Right forelimb (tissue), 1 donor: ENCODE results near the gene TAF4.
"Not testable (repeated sequence)": the region's sequence is repeated elsewhere in the genome, so short reads cannot be mapped to it uniquely, and the experiment has no call there.

Experiments
- DNase-seq: peaks from one replicate; pipeline ENCODE4 v3.0.0-alpha.2; 2018

Gene TAF4

DNA sequence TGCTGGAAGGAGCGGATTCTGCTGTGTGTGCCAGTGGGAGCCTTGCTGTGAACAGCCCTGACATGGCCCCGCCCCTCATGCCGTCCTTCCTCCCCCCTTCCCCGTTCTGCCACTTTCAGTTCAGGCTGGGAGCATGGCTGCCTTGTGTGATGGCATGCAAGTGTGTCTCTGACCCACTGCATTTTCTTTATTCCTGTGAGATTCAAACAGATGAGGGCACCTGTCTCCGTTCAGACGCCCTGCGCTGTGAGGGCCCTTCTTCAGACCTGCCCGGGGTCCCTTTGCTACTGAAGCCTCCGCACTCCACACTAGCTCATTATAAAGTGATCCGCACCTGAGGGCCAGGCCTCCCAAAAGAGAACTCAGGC lies 88.3 kb downstream of the TAF4 start:
- DNase-seq: no peak

DNA sequence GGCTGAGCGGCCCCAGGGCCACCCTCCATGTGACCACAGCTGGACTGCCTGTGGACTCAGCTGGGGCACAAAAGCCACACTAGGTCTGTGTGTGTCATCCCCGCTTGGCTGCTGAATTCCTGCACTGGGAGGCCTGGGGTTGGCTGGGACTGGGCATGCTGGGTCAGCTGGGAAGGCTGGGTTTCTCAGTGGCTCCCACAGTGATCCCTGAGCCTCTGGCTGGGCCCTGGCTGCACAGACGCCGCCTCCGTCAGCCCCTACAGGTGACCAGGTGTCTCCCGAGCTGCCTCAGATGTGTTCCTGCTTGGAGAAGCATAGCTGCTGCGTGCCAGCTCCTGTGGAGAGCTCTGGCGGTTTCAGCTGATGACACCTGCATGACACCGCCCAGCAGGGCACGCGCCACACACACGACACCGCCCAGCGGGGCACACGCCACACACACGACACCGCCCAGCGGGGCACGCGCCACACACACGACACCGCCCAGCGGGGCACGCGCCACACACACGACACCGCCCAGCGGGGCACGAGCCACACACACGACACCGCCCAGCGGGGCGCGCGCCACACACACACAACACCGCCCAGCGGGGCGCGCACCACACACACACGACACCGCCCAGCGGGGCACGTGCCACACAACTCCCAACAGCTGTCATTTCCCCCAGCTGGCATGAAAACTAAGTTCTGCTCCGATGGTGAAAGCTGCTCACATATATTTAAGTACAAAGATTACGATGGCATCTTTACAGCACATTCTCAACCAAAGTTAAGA lies 88.8 kb downstream of the TAF4 start:
- DNase-seq: no peak

DNA sequence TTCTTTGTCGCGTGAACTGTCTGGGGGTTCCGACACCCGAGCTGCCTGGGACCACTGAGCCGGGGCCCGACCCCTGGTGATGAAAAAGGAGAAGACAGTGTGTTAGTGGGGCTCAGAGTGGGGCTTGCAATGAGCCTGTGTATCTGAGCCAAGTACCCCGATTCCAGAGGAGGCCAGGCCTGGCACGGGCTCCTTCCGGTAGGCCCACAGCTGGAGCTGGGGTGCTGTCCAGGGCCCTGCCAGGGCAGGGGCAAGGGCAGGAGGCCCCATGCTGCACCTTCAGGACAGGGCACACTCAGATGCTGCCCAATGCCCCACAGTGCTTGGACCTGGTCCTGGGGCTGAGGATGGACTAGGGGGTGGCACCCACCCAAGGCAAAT lies 89.4 kb downstream of the TAF4 start:
- no peak for DNase-seq

DNA sequence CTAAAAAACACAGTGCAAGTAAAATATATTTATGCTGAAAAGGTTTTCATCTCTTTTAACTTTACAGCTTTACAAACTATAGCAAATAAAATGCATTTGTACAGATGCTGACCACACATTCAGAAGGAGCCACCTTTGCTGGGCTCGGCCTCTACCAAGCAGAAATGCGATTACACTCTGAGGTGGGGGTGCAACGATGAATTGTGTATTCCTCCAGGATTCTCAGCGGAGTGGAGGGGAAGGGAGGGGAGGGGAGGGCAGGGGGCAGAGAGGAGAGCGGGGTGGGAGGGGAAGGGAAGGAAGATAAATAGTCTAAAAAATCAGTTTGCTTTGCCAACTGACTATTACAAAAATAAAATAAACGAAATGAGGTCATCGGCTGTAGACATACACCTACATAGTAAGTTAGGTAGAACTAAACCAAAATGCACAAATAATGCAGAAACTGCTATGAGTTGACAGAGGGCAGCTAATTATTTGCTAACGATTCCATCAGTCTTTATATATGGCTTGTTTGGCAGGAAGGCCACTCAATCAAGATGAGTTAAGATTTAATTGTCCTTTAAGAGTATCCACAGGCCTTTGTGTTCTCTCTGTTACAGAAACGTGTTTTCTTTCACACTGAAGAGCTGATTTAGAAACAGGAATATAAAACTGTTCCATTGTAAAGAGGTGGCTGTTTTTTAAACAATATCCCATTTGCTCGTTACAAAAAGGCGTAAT lies 90.1 kb downstream of the TAF4 start:
- no peak for DNase-seq

DNA sequence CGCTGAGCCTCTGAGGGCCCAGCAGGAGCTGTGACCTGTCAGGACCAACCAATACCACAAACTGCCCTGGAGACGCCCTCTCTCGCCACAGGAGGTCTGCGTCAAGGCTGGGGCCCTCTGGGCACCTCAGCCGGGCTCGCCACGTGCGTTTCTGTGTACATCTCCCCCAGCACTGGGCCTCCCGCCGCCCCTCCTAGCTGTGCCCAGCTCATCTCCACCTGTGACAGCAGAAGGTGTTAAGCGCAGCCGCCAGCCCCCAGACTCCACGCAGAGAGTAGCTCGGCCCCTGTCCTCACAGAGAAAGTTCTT lies 91.4 kb downstream of the TAF4 start:
- no peak for DNase-seq

DNA sequence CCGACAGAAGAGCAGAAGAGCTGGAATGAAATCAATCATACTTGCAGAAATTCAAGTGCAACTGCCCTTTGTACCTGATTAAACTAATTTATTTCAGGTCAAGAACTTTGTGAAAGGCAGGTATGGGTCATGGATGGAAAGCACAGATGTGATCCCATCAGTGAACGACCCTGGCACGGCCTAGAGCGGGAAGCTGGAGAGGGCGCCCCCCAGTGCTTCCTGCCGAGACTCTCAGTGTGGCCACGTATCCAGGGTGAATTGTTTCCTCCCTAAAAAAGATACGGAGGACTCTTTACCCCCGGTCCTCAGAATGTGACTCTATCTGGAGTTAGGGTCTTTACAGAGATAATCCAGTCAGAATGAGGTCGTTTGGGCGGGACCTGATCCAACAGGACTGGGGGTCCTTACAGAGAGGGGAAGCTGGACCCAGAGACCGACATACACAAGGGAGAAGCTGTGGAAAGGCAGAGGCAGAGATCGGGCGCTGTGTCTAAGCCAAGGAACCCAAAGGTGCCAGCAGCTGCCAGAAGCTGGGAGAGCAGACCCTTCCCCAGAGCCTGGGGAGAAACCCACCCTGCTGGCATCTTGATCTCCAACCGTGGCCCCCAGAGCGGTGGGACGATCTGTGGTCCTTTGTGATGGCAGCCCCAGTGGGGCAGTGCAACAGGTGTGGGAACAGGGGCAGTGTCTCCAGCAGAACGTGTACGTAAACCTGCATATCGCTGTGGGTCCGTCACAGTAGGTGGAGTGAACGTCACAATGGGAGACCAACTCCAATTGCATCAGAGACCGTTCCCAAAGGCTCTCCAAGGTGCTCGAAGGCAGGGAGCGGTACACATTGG lies 91.9 kb downstream of the TAF4 start:
- DNase-seq: no peak

DNA sequence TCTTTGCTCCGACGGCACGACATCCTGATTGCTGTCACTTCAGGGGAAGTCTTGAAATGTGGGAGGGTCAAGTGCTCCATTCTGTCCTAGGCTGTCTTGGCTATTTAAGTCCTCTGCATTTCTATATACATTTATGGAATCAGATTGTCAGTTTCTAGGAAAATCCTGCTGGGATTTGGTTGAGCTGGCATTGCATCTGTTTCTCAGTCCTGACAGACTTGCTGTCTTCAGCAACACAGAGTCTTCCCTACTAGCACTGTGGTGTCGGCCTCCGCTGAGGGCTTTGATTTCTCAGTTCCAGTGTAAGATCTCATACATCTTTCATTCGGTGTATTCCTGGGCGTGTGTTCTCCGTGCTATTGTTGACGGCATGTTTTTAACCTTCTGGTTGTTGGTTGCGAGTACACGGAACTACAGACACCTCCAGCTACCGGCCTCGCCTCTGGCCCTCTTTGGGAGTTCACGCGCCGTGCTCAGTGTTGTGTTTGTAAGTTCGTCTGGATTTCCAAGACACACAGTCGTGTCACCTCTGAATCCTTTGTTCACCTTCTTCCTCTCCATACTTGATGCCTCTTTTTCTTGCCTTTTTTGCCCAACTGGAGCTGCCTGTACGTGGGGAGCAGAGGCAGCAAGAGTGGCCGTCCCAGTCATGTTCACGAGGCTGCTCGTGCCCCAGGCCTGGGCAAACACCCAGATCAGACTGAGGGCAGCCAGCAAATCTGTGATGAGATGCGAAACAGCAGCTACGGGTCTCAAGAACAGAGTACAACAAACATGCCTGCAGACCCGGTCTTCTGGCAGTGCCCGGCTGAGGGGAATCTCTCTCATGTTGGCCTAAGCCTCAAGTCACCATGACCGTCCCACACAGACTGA lies 92.8 kb downstream of the TAF4 start:
- no peak for DNase-seq

DNA sequence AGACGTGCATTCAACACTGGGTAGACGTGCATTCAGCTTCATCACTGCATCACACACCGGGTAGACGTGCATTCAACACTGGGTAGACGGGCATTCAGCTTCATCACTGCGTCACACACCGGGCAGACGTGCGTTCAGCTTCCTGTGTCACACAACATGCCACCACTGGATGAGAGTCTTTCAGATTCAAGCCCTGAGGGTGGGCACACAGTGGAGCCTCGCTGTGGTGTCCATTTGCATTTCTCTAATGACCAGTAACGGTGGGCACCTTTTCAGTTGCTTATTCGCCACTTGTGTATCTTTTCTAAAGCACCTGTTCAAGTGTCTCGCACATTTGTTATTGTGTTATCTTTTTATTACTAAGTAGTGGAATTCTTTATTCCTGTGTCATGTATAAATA lies 94.1 kb downstream of the TAF4 start:
- DNase-seq: not testable (repeated sequence)

DNA sequence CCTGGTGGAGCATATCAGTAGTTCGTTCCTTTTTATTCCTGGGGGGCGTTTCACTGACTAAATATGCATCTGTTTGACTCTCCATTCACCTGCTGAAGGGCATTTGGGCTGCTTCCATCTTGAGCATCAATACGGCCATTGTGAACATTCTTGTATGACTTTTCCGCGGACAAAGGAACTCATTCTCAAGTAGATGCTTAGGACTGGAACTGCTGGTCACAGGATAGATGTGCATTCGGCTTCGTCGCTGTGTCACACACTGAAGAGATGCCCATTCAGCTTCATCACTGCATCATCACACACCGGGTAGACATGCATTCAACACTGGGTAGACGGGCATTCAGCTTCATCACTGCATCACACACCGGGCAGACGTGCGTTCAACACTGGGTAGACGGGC lies 95.3 kb downstream of the TAF4 start:
- DNase-seq: no peak

DNA sequence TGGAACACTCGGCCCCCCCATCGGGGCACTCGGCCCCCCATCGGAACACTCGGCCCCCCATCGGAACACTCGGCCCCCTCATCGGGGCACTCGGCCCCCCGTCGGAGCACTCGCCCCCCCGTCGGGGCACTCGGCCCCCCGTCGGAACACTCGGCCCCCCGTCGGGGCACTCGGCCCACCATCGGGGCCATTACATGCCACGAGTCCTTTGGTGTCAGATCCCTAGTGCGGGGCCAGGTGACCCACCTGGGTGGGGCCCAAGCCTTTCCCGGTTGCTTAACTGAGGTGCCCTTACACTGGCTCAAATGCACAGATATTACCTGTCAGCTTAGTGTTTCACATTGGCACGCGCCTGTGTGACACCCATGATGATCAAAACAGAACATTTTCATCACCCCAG lies 95.9 kb downstream of the TAF4 start:
- DNase-seq: no peak

DNA sequence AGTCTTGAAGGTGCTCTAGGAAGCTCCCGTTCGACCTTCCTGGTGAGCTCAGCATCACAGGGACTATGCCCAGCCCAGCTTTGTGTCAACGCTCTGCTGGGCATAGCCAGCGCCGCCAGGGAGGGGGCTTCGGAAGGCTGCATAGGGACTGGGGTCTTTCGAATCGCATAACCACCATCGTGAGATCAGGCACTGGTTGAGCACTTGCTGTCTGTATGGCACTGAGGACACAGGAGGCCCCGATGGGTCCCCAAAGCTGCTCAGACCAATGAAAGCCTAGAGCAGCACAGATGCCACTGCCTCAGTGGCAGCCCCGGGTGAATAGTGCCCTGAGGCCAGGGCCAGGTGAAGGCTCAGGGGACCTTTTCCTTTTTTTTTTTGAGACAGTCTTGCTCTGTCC lies 96.7 kb downstream of the TAF4 start:
- no peak for DNase-seq

DNA sequence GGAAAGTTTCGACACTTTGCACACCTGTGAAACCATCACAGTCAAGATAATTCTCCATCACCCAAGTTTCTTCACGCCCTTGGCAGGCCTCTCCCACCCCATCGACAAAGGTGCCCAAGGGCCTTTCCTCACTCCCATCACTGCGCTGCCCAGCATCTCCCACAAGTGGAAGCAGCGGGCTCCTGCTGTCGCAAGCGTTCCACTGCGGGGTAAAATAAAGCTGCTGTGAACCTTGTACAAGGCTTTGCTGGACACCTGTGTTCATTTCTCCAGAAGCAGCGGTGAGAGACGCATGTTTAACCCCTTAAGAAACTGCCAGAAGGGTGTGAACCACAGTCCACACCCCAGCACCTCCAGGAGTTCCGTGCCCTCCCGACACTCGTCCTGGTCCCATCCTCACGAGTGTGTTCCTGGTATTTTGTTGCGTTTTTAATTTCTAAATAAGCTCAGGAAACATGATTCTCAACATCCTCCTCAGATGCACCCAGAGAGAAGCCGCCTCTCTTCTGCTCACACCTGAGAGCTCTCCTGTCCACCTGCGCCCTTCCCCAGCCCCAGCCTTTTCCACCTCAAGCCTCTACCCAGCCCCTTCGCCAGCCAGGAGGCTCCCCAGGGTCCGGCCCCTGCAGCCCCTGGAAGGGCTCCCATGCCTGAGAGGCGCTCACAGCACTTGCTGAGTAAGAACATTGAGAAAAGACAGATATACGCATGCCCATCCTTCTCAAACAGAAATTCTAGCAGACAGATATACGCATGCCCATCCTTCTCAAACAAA lies 97.5 kb downstream of the TAF4 start:
- no peak for DNase-seq

DNA sequence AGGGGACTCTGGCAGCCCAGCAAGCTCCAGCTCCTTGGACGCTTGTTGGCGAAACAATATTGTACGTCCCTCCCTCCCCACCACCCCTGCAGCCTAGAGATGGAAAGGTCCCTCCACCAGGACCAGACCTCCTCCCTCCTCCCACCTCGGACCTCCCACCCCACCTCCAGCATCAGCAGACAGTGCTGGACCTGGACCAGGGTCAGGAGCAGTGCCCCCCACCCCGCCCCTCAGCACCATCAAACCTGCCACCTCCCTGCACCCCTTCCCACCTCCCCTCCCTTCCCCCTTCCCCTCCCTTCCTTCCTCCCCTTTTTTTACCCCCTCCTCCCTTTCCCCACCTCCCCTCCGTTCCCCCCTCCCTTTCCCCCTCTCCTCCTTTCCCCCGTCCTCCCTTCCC lies 98.4 kb downstream of the TAF4 start:
- DNase-seq: no peak

DNA sequence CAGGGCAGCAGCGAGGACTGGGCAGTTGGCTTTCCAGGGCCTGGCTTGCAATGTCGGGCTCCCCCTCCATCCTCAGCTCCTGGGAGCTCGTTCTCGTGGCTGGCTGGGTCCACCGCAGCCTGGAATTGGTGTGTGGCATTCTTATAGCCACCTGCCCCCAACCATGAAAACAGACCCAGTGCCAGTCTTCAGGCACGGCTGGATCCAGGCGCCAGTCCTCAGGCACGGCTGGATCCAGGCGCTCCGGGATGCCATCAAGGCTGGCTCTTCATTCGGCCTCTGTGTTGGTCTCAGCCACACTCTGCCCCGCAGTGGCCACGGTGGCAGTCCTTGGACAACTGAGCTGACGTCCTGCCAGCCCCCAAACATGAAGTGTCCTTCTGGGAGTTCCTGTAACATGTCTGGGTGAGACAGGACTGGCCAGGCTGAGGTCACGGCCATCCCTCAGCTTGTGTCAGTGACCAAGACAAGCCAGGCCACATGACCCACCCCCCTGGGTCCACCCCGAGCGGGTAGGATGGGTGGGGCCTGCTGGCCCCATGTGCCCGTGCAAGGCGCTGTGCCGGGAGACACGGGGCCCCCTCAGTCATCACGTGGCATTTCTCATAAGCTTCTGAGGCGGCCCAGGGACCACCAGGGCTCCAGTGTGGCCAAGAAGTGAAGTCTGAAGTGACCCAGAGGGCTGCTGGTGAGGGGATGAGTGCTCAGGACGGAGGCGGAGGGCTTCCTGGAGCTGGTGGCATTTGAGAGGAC lies 99.0 kb downstream of the TAF4 start:
- DNase-seq: no peak

DNA sequence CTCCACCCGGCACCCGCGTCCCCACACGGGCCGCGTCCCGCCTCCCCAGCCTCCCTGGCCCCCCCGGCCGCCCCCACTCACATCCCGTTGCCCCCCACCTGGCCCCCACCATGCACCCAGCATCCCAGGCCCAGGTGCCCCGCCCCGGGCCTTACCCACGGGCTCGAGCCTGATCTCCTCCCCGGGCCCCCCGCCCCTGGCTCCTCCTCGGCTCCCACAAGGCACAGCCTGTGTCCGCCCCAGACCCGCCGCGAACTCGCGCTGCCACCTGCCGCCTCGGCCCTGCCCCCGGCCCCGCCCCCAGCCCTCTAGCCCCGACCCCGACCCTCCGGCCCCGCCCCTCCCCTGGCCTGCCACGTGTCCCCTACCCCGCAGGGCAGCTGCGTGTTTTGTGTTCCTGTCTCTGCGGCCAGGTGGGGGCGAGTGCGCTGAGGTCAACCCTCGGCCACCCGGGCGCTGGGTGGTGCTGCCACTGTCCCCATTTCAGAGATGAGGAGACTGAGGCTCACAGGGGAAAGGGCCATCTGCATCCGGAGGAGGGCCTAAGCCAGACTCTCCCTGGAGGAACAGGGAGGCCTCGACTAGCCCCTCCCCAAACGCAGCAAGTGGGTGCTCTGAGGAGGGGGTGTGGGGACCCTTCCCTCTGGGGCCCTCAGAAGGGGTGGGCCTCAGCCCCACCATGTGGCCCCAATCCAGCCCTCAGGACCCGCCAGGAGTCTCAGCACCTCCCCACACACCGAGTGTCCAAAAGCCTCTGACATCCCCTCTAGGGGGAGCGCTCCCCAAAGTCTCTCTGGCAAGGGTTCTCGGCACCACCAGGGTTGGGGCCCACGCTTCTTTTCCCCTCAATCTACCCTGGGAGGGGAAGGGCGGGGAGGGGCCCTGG lies 99.8 kb downstream of the TAF4 start:
- no peak for DNase-seq

DNA sequence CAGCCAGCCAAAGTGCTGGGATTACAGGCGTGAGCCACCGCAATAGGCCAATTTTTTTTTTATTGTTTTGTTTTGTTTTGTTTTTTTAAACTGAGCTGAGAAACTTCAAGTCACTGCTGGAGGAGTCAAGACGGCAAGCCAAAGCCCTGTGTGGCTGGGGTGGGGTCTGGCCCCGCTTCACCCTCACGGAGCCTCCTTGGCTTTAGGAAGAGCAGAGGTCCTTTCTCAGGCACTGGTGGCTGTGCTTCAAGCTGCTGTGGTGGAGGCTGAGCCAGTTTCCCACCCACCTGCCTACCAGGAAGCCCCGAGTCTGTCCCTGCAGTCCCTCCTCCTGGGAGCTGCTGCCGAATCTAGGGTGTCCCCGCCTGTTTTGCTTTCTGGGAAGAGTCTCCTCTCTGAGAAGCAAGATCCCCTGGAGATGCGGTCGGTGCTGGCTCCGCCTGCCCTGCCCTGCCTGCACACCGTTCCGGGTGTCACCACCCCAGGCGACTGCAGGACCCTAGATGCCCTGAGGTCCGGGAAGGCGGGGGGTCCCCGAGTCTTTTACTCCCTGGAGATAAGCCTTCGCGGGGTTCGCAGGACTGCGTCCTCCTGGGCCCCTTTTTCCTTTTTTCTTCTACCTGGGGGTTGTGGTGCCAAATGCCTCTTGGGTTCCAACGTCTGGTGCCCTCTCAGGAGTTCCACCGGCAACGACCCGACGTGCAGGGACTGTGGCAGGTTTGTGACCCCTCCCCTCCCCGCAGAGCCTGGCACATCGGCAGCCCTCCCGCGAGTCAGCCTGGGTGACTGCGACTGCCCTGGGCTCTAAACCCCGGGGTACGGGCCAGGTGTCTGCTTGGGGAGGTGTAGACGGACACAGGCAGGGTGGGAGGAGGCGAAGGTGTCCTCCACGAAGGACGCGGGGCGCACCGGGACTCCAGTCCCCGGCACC lies 100.7 kb downstream of the TAF4 start:
- DNase-seq: no peak

DNA sequence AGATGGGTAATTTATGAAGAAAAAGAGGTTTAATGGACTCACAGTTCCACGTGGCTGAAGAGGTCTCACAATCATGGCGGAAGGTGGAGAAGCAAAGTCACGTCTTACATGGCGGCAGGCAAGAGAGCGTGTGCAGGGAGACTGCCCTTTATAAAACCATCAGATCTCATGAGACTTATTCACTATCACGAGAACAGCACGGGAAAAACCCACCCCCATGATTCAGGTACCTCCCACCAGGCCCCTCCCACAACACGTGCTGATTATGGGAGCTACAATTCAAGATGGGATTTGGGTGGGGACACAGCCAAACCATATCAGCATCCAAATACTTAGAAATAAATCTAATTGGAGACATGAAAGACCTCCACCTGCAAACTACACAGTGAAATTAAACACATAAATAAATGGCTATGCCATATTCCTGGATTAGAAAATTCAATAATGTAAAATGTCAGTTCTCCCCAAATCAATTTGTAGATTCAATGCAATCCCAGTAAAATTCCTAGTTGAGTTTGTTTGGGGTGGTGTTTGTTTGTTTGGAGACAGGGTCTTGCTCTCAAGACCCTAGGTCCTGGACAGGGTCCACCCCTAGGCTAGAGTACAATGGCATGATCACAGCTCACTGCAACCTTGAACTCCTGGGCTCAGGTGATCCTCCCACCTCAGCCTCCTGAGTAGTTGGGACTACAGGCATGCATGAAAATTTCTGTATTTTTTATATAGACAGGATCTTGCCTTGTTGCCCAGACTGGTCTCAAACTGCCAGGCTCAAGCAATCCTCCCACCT lies 101.6 kb downstream of the TAF4 start:
- DNase-seq: no peak

DNA sequence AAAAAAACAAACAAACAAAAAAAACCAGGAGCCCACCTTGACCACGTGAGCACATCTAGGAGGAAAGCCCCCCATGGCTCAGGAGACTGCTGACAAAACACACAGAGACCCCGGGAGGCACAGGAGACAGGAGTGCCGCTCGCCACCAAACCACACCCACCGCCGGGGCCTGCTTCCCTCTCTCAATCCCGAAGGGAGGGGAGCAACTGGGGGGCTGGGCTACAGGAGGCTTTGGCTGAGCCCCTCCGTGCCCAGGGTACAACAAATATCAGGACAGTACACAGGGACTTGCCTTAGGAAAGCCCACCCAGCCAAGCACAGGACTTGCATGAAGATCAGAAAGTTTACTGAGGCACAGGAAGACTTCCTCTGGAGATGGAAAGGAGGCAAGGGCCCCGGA lies 102.5 kb downstream of the TAF4 start:
- no peak for DNase-seq
